Measurements from ENCODE around the gene ITGAX. TPM values are rescaled to one million over a fixed set of nuclear protein-coding genes. Genes with fewer than 3 reads are reported as not detected.

The ITGAX gene
- total RNA-seq, 1 experiment from 2014 or later, result not detected

- Histone ChIP-seq H3K4me3 (ENCODE audit: low read length) (no peak within 1 kb of the TSS), H3K9ac (ENCODE audit: low read length) (no peak within 1 kb of the TSS), H3K79me2 (ENCODE audit: low read length) (no peaks in the 10 kb centered on the region), H3K36me3 (ENCODE audit: low read depth, low read length) (no peaks in the 10 kb centered on the region), H3K4me2 (ENCODE audit: low read length) (no peak within 1 kb of the TSS), H3F3A (ENCODE audit: low read length, unreplicated experiment) (no peaks in the 10 kb centered on the region), H3K9me2 (replicated peaks; ENCODE audit: low read length) (no peaks in the 10 kb centered on the region), H2AFZ (ENCODE audit: low read length) (no peak within 1 kb of the TSS), H3K27me3 (ENCODE audit: low read length) (no peaks in the 10 kb centered on the region), H3K4me1 (ENCODE audit: insufficient read depth, low read length) (no peaks in the 10 kb centered on the region), H4K20me1 (ENCODE audit: low read length) (no peaks in the 10 kb centered on the region), H3K9me3 (ENCODE audit: low read length) (no peaks in the 10 kb centered on the region), H3K27ac (ENCODE audit: low read length) (no peak within 1 kb of the TSS)
- intact Hi-C loops (cut with micrococcal nuclease), result no loop called here
- ChIA-PET POLR2A (ENCODE audit: unreplicated experiment) (no interaction called here), CTCF (no interaction called here)
- ATAC-seq (no peak), DNase-seq (no peak)
- TF ChIP-seq CTCF (conservative IDR thresholded peaks at IDR 0.05; ENCODE audit: low read depth, low read length) (no peak), EZH2 (IDR thresholded peaks at IDR 0.05; ENCODE audit: low read length, unreplicated experiment) (no peak), EZH2phosphoT487 (IDR thresholded peaks at IDR 0.05; ENCODE audit: borderline replicate concordance, low read length) (no peak)
- BruUV-seq (replicated peaks), result no TSS peak
Observed at GRCh38 chr16:31428279-31428597, 73.3 kb downstream of the ITGAX start, which contains the start of gene COX6A2. TSS of gene COX6A2 (minus strand) at chr16:31428360. CDS start at chr16:31428325, 35 bp downstream.

- ChIA-PET POLR2A (ENCODE audit: unreplicated experiment) (no interaction called here), CTCF (no interaction called here)
- H4K20me1 ChIP-seq (ENCODE audit: low read length), result no peaks in the 10 kb centered on the region
- H3K4me1 ChIP-seq (ENCODE audit: insufficient read depth, low read length), result no peaks in the 10 kb centered on the region
- H2AFZ ChIP-seq (ENCODE audit: low read length), result no peak overlapping the region
- H3K79me2 ChIP-seq (ENCODE audit: low read length), result no peaks in the 10 kb centered on the region
- H3K27me3 ChIP-seq (ENCODE audit: low read length), result no peaks in the 10 kb centered on the region
- no peak overlapping the region for H3K27ac ChIP-seq (ENCODE audit: low read length)
- no TSS peak for BruUV-seq (replicated peaks)
- H3K9me3 ChIP-seq (ENCODE audit: low read length), result no peaks in the 10 kb centered on the region
- no peaks in the 10 kb centered on the region for H3K9me2 ChIP-seq (replicated peaks; ENCODE audit: low read length)
- no peaks in the 10 kb centered on the region for H3F3A ChIP-seq (ENCODE audit: low read length, unreplicated experiment)
- DNase-seq (peak; percentile 11), ATAC-seq (no peak)
- TF ChIP-seq EZH2phosphoT487 (IDR thresholded peaks at IDR 0.05; ENCODE audit: borderline replicate concordance, low read length), result no peak
- no peak for TF ChIP-seq EZH2 (IDR thresholded peaks at IDR 0.05; ENCODE audit: low read length, unreplicated experiment)
- no peak for TF ChIP-seq CTCF (conservative IDR thresholded peaks at IDR 0.05; ENCODE audit: low read depth, low read length)
- no peak overlapping the region for H3K9ac ChIP-seq (ENCODE audit: low read length)
- H3K4me3 ChIP-seq (ENCODE audit: low read length), result no peak overlapping the region
- H3K36me3 ChIP-seq (ENCODE audit: low read depth, low read length), result no peaks in the 10 kb centered on the region
- intact Hi-C loops (cut with micrococcal nuclease), result no loop called here
- H3K4me2 ChIP-seq (ENCODE audit: low read length), result no peak overlapping the region
Observed at GRCh38 chr16:31428638-31429247, 73.8 kb downstream of the ITGAX start.

GRCh38 chr16:31429314-31429713 lies 74.3 kb downstream of the ITGAX start:
- H3K36me3 ChIP-seq (ENCODE audit: low read depth, low read length), result no peaks in the 10 kb centered on the region
- no TSS peak for BruUV-seq (replicated peaks)
- POLR2A ChIA-PET (ENCODE audit: unreplicated experiment), result no interaction called here
- CTCF ChIA-PET, result no interaction called here
- no peak overlapping the region for H2AFZ ChIP-seq (ENCODE audit: low read length)
- no peak overlapping the region for H3K4me2 ChIP-seq (ENCODE audit: low read length)
- no peaks in the 10 kb centered on the region for H3F3A ChIP-seq (ENCODE audit: low read length, unreplicated experiment)
- no peaks in the 10 kb centered on the region for H3K9me2 ChIP-seq (replicated peaks; ENCODE audit: low read length)
- no peaks in the 10 kb centered on the region for H3K9me3 ChIP-seq (ENCODE audit: low read length)
- no peak for ATAC-seq
- H3K9ac ChIP-seq (ENCODE audit: low read length), result no peak overlapping the region
- intact Hi-C loops (cut with micrococcal nuclease), result no loop called here
- H4K20me1 ChIP-seq (ENCODE audit: low read length), result no peaks in the 10 kb centered on the region
- no peak overlapping the region for H3K27ac ChIP-seq (ENCODE audit: low read length)
- no peaks in the 10 kb centered on the region for H3K4me1 ChIP-seq (ENCODE audit: insufficient read depth, low read length)
- no peaks in the 10 kb centered on the region for H3K27me3 ChIP-seq (ENCODE audit: low read length)
- TF ChIP-seq CTCF (conservative IDR thresholded peaks at IDR 0.05; ENCODE audit: low read depth, low read length) (no peak), EZH2 (IDR thresholded peaks at IDR 0.05; ENCODE audit: low read length, unreplicated experiment) (no peak), EZH2phosphoT487 (IDR thresholded peaks at IDR 0.05; ENCODE audit: borderline replicate concordance, low read length) (no peak)
- no peak overlapping the region for H3K4me3 ChIP-seq (ENCODE audit: low read length)
- no peak for DNase-seq
- H3K79me2 ChIP-seq (ENCODE audit: low read length), result no peaks in the 10 kb centered on the region
